WTC11 (cell line): Measurements from ENCODE around the gene KRT36.

Source experiments
- AFF4 ChIP-seq: sonication (generic); formaldehyde crosslinking; IDR thresholded peaks from 2 replicates; pipeline ENCODE4 v1.8.1; 2023; ENCODE audit warnings: mild to moderate bottlenecking, missing genetic modification reagents, borderline replicate concordance
- AR ChIP-seq: fragments of 250-450 bp; sonication (Bioruptor Pico); IDR thresholded peaks from 2 replicates; pipeline ENCODE4 v1.9.0; 2021; ENCODE audit warnings: mild to moderate bottlenecking
- ARID4B ChIP-seq: sonication (generic); formaldehyde crosslinking; IDR thresholded peaks from 2 replicates; pipeline ENCODE4 v1.8.0; 2023; ENCODE audit warnings: missing genetic modification reagents, mild to moderate bottlenecking, borderline replicate concordance
- ATF3 ChIP-seq: sonication (generic); formaldehyde crosslinking; conservative IDR thresholded peaks from 2 replicates; pipeline ENCODE4 v1.8.1; 2022; ENCODE audit warnings: mild to moderate bottlenecking, missing genetic modification reagents
- CBFB ChIP-seq: sonication (generic); formaldehyde crosslinking; IDR thresholded peaks from 2 replicates; pipeline ENCODE4 v1.8.1; 2022; ENCODE audit warnings: mild to moderate bottlenecking, low read depth, missing genetic modification reagents
- CREB1 ChIP-seq: sonication (generic); formaldehyde crosslinking; IDR thresholded peaks from 2 replicates; pipeline ENCODE4 v1.8.0; 2023; ENCODE audit warnings: mild to moderate bottlenecking, missing genetic modification reagents
- CTCF ChIP-seq: fragments of 200-600 bp; IDR thresholded peaks from 2 replicates; pipeline ENCODE4 v1.8.0; 2022; ENCODE audit warnings: antibody characterized with exemption
- ETV6 ChIP-seq: sonication (generic); formaldehyde crosslinking; IDR thresholded peaks from 2 replicates; pipeline ENCODE4 v1.8.1; 2022; ENCODE audit warnings: mild to moderate bottlenecking, missing genetic modification reagents
- FOXJ3 ChIP-seq: sonication (generic); formaldehyde crosslinking; IDR thresholded peaks from 2 replicates; pipeline ENCODE4 v1.9.0; 2021; ENCODE audit warnings: missing genetic modification reagents, mild to moderate bottlenecking, borderline replicate concordance
- STAT6 ChIP-seq: sonication (generic); formaldehyde crosslinking; conservative IDR thresholded peaks from 2 replicates; pipeline ENCODE4 v1.8.1; 2023; ENCODE audit warnings: mild to moderate bottlenecking, low read depth, missing genetic modification reagents, moderate library complexity
- ZNF121 ChIP-seq: sonication (generic); formaldehyde crosslinking; IDR thresholded peaks from 2 replicates; pipeline ENCODE4 v1.8.0; 2023; ENCODE audit warnings: missing genetic modification reagents
- ZNF138 ChIP-seq: sonication (generic); formaldehyde crosslinking; conservative IDR thresholded peaks from 2 replicates; pipeline ENCODE4 v1.8.1; 2022; ENCODE audit warnings: mild to moderate bottlenecking, moderate library complexity, missing genetic modification reagents
- ZNF317 ChIP-seq: sonication (generic); formaldehyde crosslinking; IDR thresholded peaks from 2 replicates; pipeline ENCODE4 v1.8.1; 2023; ENCODE audit warnings: low read depth, mild to moderate bottlenecking, moderate library complexity, missing genetic modification reagents, borderline replicate concordance
- ZSCAN18 ChIP-seq: fragments of 250-450 bp; sonication (Bioruptor Pico); IDR thresholded peaks from 2 replicates; pipeline ENCODE4 v2.1.2; 2022; ENCODE audit warnings: mild to moderate bottlenecking, moderate library complexity

GRCh38 chr17:41500131-41500911 lies 10.6 kb upstream of the KRT36 start:
- no peak for TF ChIP-seq ARID4B (CRISPR knock-in tag)
- TF ChIP-seq ZSCAN18: no peak
- TF ChIP-seq AR (CRISPR knock-in tag): no peak
- TF ChIP-seq CTCF: no peak
- TF ChIP-seq ZNF317 (CRISPR knock-in tag): no peak
- no peak for TF ChIP-seq ETV6 (CRISPR knock-in tag)
- TF ChIP-seq AFF4 (CRISPR knock-in tag): no peak
- TF ChIP-seq ZNF121 (CRISPR knock-in tag): no peak
- no peak for TF ChIP-seq FOXJ3 (CRISPR knock-in tag)
- TF ChIP-seq CBFB (CRISPR knock-in tag): no peak
- TF ChIP-seq ZNF138 (CRISPR knock-in tag): no peak
- TF ChIP-seq STAT6 (CRISPR knock-in tag): no peak
- no peak for TF ChIP-seq ATF3
- TF ChIP-seq CREB1 (CRISPR knock-in tag): no peak
